B cell (primary cell): ENCODE results near the gene RTP4.

ENCODE experiments used
- EZH2 ChIP-seq: IDR thresholded peaks from 2 replicates; pipeline ENCODE4 v1.6.1; 2012; ENCODE audit warnings: borderline replicate concordance, low read depth, mild to moderate bottlenecking, moderate library complexity, low read length; ENCODE audit not compliant: insufficient read depth, poor library complexity, severe bottlenecking
- TF ChIP-seq, protein P1 (sequence below): fragments of 200-600 bp; IDR thresholded peaks from one replicate; pipeline ENCODE4 v1.8.0; 2022; ENCODE audit warnings: antibody characterized with exemption, mild to moderate bottlenecking

DNA sequence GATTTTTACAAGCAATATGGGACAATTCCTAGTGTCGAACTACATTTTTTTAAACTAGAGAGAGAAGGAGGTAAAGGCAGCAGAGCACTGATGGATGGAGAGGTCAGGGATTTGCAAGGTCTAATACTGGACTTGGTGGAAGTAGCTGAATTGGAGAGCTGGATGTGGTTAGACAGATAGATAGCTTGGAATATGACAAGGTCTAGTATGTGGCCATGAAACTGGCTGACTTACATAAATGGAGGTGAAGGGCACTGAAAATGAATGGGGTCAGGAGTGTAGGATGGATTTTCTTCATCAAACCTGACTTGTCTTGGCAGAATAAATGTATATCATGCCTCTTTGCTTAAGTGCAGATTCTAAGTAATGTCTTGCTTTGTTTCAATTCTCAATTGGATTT lies 10.1 kb upstream of the RTP4 start:
- TF ChIP-seq, protein P1, sequence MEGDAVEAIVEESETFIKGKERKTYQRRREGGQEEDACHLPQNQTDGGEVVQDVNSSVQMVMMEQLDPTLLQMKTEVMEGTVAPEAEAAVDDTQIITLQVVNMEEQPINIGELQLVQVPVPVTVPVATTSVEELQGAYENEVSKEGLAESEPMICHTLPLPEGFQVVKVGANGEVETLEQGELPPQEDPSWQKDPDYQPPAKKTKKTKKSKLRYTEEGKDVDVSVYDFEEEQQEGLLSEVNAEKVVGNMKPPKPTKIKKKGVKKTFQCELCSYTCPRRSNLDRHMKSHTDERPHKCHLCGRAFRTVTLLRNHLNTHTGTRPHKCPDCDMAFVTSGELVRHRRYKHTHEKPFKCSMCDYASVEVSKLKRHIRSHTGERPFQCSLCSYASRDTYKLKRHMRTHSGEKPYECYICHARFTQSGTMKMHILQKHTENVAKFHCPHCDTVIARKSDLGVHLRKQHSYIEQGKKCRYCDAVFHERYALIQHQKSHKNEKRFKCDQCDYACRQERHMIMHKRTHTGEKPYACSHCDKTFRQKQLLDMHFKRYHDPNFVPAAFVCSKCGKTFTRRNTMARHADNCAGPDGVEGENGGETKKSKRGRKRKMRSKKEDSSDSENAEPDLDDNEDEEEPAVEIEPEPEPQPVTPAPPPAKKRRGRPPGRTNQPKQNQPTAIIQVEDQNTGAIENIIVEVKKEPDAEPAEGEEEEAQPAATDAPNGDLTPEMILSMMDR = no peak
- TF ChIP-seq EZH2 = no peak
